ENCODE results near the gene SMC6. TPM values are rescaled to one million over a fixed set of nuclear protein-coding genes. Genes with fewer than 3 reads are reported as not detected.

SMC6 gene
- total RNA-seq, 1 experiment from 2014 or later = 41.3 TPM

GRCh38 chr2:17614174-17614930 is 139.3 kb downstream of the SMC6 start:
- Mint-ChIP-seq H3K4me3 (ENCODE audit: unreplicated experiment) (no peak overlapping the region), H3K27ac (ENCODE audit: unreplicated experiment) (no peak overlapping the region), H3K27me3 (ENCODE audit: insufficient read depth, unreplicated experiment) (peaks cover 5% of the 10 kb centered on the region), H3K9me3 (ENCODE audit: unreplicated experiment) (no peaks in the 10 kb centered on the region), H3K4me1 (ENCODE audit: low read depth, unreplicated experiment) (no peaks in the 10 kb centered on the region), H3K36me3 (ENCODE audit: insufficient read depth, unreplicated experiment) (no peaks in the 10 kb centered on the region)
- ChIA-PET CTCF (no interaction called here), POLR2A (interaction anchor here (0.5 kb wide), 1 partner anchor 57 kb away, joined by 3 read pairs; no protein-coding TSS in a partner anchor)
- H3K36me3 ChIP-seq (ENCODE audit: control insufficient read depth, insufficient read depth, low read length) = no peaks in the 10 kb centered on the region
- no peaks in the 10 kb centered on the region for H3K9me3 ChIP-seq
- H3K4me1 ChIP-seq = no peaks in the 10 kb centered on the region
- intact Hi-C loops (cut with micrococcal nuclease; ENCODE audit: unreplicated experiment) = no loop called here
- TF ChIP-seq CTCF (IDR thresholded peaks at IDR 0.05; ENCODE audit: insufficient read depth in 1 of 2, low read depth in 1 of 2, low read length in 1 of 2, severe bottlenecking in 1 of 2, unreplicated experiment in 1 of 2) = no peak
- BruUV-seq (replicated peaks) = no TSS peak
- no peak for DNase-seq
- no peak overlapping the region for H3K4me3 ChIP-seq (ENCODE audit: low read depth, low read length)
- no peaks in the 10 kb centered on the region for H3K27me3 ChIP-seq (replicated peaks; ENCODE audit: control insufficient read depth, insufficient read depth, low read length)

Other genes with a start within 250 kb of the SMC6 start
- gene RAD51AP2, start 235.4 kb downstream of the SMC6 start, total RNA-seq (2022) = not detected in 2 replicates
- gene VSNL1, start 213.1 kb downstream of the SMC6 start, total RNA-seq (2022) = 0.43 and 0.60 TPM in 2 replicates
- 33.3 and 36.5 TPM in 2 replicates for gene GEN1, start 328 bp upstream of the SMC6 start, total RNA-seq (2022)
- gene MSGN1, start 62.6 kb upstream of the SMC6 start, total RNA-seq (2022) = not detected in 2 replicates
- 0.14 and 0.20 TPM in 2 replicates for gene KCNS3, start 124.9 kb upstream of the SMC6 start, total RNA-seq (2022)

All from Caco-2 (cell line).